Subcutaneous abdominal adipose tissue (tissue), 5 donors: Measurements from ENCODE around the gene FIGLA.
"Not testable (repeated sequence)": the region's sequence is repeated elsewhere in the genome, so short reads cannot be mapped to it uniquely, and the experiment has no call there.

Experiments used
- H3K27ac ChIP-seq: one replicate; pipeline ENCODE4 v1.7.0; 2013; ENCODE audit warnings: low read depth, mild to moderate bottlenecking, inconsistent platforms, low read length, moderate library complexity
- H3K27me3 ChIP-seq, 5 donors: one replicate each; pipeline ENCODE4 v1.7.0; 2013; ENCODE audit warnings: low read length in 5 of 5, inconsistent platforms in 1 of 5; ENCODE audit not compliant: control insufficient read depth in 5 of 5, insufficient read depth in 4 of 5
- H3K36me3 ChIP-seq, 5 donors: one replicate each; pipeline ENCODE4 v1.7.0; 2013; ENCODE audit warnings: low read length in 5 of 5; ENCODE audit not compliant: control insufficient read depth in 5 of 5, insufficient read depth in 5 of 5
- H3K4me1 ChIP-seq, 5 donors: one replicate each; pipeline ENCODE4 v1.7.0; 2013; ENCODE audit warnings: low read length in 5 of 5, mild to moderate bottlenecking in 3 of 5, moderate library complexity in 1 of 5; ENCODE audit not compliant: control insufficient read depth in 5 of 5, insufficient read depth in 5 of 5
- H3K4me3 ChIP-seq, 5 donors: one replicate each; pipeline ENCODE4 v1.7.0; 2013; ENCODE audit warnings: low read length in 5 of 5, low read depth in 1 of 5
- H3K9ac ChIP-seq, 5 donors: one replicate each; pipeline ENCODE4 v1.7.0; 2013; ENCODE audit warnings: low read length in 5 of 5, mild to moderate bottlenecking in 4 of 5, moderate library complexity in 3 of 5
- H3K9me3 ChIP-seq, 5 donors: one replicate each; pipeline ENCODE4 v1.7.0; 2013; ENCODE audit warnings: low read length in 5 of 5; ENCODE audit not compliant: control insufficient read depth in 5 of 5
- donor health status: healthy.
- donor health status: healthy.
- donor health status: healthy.
- donor health status: healthy.
- donor health status: healthy.

Gene FIGLA

GRCh38 chr2:70750320-70750719 is 40.1 kb downstream of the FIGLA start:
- no peak overlapping the region for H3K27ac ChIP-seq
- no peaks in the 10 kb centered on the region for H3K4me1 ChIP-seq
- H3K27me3 ChIP-seq = peaks cover 0 to 13% (median 0%) of the 10 kb centered on the region in 5 donors
- no peaks in the 10 kb centered on the region for H3K36me3 ChIP-seq
- no peak overlapping the region for H3K4me3 ChIP-seq
- peaks cover 0 to 2% (median 0%) of the 10 kb centered on the region in 5 donors for H3K9me3 ChIP-seq
- no peak overlapping the region for H3K9ac ChIP-seq

- no peak overlapping the region for H3K4me3 ChIP-seq
- peaks cover 0 to 2% (median 0%) of the 10 kb centered on the region in 5 donors for H3K9me3 ChIP-seq
- H3K27ac ChIP-seq = no peak overlapping the region
- H3K9ac ChIP-seq = no peak overlapping the region
- H3K36me3 ChIP-seq = no peaks in the 10 kb centered on the region
- no peaks in the 10 kb centered on the region for H3K4me1 ChIP-seq
- peaks cover 0 to 10% (median 0%) of the 10 kb centered on the region in 5 donors for H3K27me3 ChIP-seq
Measured at GRCh38 chr2:70748002-70748784, 42.2 kb downstream of the FIGLA start.

DNA sequence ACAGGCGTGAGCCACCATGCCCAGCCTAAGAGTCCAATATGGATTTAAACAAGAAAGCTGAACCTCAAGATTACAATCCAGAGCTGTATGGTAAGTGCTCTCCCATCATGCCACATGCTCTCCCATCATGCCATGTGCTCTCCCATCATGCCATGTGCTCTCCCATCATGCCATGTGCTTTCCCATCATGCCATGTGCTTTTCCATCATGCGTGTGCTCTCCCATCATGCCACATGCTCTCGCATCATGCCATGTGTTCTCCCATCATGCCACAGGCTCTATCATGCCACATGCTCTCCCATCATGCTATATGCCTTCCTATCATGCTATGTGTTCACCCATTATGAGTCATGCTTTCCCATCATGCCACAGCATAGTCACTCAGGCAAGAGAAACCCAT is 43.2 kb downstream of the FIGLA start:
- Histone ChIP-seq H3K9ac (no peak overlapping the region), H3K27me3 (peaks cover 0 to 10% (median 0%) of the 10 kb centered on the region in 5 donors), H3K4me3 (no peak overlapping the region), H3K27ac (no peak overlapping the region), H3K9me3 (peaks cover 0 to 2% (median 0%) of the 10 kb centered on the region in 5 donors), H3K36me3 (no peaks in the 10 kb centered on the region), H3K4me1 (no peaks in the 10 kb centered on the region)

DNA sequence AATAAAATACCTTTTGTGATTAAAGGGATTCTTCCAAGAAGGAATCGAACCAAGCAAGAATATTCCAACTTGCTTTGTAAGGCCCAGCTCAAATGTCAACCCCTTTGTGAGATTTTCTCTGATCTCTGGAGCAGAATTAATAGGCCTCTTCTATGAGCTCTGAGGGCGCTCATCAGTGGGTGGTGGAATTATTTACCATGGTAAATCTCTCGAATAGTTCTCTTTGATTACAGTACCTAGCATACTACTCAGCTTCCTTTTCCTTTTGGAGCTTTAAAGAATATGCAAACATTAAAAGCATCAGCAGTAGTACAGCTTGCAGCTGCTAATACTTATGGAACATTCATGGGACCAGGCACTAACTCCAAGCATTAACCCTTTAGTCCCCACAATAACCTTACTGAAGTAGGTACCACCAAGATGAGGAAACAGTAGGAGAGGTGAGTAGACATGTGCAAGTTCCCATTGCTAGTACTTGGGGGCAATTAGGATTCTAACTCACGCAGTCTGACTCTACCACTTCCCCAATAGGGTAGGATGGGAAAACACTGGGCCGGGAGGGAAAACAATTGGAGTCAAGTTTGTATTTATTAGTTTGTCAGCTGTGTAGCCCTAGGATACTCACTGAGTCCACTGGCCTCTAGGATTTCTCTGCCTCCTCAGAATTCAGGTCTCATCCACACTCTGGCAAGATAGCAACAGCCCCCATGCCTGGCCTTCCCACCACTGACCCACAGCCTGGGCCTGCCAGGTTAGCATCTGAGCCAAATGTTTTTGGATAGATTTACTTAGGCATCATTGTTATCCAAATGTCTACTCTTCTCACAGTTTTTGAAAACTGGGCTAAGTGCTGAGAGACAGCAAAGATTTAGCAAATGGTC is 44.1 kb downstream of the FIGLA start:
- Histone ChIP-seq H3K9me3 (peaks cover 0 to 2% (median 0%) of the 10 kb centered on the region in 5 donors), H3K4me1 (no peaks in the 10 kb centered on the region), H3K9ac (no peak overlapping the region), H3K36me3 (no peaks in the 10 kb centered on the region), H3K4me3 (no peak overlapping the region), H3K27ac (no peak overlapping the region), H3K27me3 (peaks cover 0 to 10% (median 0%) of the 10 kb centered on the region in 5 donors)

- H3K27ac ChIP-seq = no peak overlapping the region
- peaks cover 0 to 10% (median 0%) of the 10 kb centered on the region in 5 donors for H3K27me3 ChIP-seq
- H3K9ac ChIP-seq = no peak overlapping the region
Measured at GRCh38 chr2:70745276-70745825, 45.1 kb downstream of the FIGLA start.

DNA sequence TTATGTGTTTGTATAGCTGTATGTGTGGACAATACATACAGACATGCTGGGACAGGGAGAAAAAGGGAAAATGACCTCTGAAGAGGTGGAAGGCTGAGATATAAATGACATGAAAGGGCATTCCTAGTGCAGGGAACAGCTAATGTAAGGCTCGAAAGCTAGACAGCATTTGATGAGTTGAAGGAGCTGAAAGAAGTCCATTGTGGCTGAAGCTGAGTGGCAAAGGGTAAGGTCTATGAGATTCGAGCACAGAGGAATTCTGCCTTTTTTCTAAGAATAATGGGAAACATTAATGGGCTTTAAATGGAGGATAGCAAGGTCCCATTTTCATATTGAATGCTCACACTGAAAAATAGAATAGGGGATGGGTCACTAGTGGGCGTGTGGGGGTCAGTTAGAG is 46.0 kb downstream of the FIGLA start:
- H3K9ac ChIP-seq = no peak overlapping the region
- H3K4me3 ChIP-seq = no peak overlapping the region
- no peaks in the 10 kb centered on the region for H3K36me3 ChIP-seq
- H3K27me3 ChIP-seq = peaks cover 0 to 10% (median 0%) of the 10 kb centered on the region in 5 donors
- peaks cover 0 to 6% (median 3%) of the 10 kb centered on the region in 5 donors for H3K9me3 ChIP-seq
- H3K27ac ChIP-seq = no peak overlapping the region
- no peaks in the 10 kb centered on the region for H3K4me1 ChIP-seq

More at GRCh38 chr2:70745276-70745825, 45.1 kb downstream of the FIGLA start:
- peaks cover 0 to 2% (median 0%) of the 10 kb centered on the region in 5 donors for H3K9me3 ChIP-seq
- no peak overlapping the region for H3K4me3 ChIP-seq
- no peaks in the 10 kb centered on the region for H3K36me3 ChIP-seq
- H3K4me1 ChIP-seq = no peaks in the 10 kb centered on the region

GRCh38 chr2:70743677-70744076 is 46.8 kb downstream of the FIGLA start:
- H3K9me3 ChIP-seq = peaks cover 0 to 6% (median 5%) of the 10 kb centered on the region in 5 donors
- H3K27me3 ChIP-seq = peaks cover 0 to 10% (median 0%) of the 10 kb centered on the region in 5 donors
- no peak overlapping the region for H3K27ac ChIP-seq
- no peaks in the 10 kb centered on the region for H3K4me1 ChIP-seq
- no peak overlapping the region for H3K9ac ChIP-seq
- no peaks in the 10 kb centered on the region for H3K36me3 ChIP-seq
- no peak overlapping the region for H3K4me3 ChIP-seq

DNA sequence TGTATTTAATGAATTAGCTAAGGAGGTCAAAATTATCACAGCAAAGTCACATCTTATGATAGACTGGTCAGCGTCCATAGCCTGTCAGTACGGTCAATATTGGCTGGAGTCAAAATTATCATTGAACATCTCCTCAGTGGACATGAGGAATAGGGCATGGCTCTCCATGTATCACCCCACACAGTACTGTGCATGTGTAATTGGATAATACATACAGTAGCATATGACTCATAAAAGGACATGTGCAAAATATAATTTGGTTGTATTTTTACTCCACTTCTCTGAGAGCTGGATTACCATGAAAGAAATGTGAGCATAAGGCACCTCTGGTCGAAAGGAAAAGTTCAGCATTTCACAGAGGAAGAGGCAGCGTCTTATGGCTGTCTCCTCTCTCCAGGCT is 47.4 kb downstream of the FIGLA start:
- Histone ChIP-seq H3K4me3 (no peak overlapping the region), H3K27me3 (peaks cover 0 to 10% (median 0%) of the 10 kb centered on the region in 5 donors), H3K4me1 (no peaks in the 10 kb centered on the region), H3K36me3 (no peaks in the 10 kb centered on the region), H3K9ac (no peak overlapping the region), H3K27ac (no peak overlapping the region), H3K9me3 (peaks cover 0 to 6% (median 5%) of the 10 kb centered on the region in 5 donors)

DNA sequence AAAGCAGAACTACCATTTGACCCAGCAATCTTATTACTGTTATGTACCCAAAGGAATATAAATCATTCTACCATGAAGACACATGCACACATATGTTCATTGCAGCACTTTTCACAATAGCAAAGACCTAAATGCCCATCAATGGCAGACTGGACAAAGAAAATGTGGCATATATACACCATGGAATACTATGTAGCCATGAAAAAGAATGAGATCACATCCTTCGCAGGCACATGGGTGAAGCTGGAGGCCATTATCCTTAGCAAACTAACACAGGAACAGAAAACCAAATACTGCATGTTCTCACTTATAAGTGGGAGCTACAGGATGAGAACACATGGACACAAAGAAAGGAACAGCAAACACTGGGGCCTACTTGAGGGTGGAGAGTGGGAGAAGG is 51.0 kb downstream of the FIGLA start:
- not testable (repeated sequence) for H3K4me3 ChIP-seq, H3K36me3 ChIP-seq, H3K9me3 ChIP-seq, H3K9ac ChIP-seq, H3K27me3 ChIP-seq, H3K4me1 ChIP-seq, H3K27ac ChIP-seq
